ENCODE measurements around the gene TRIM13.
"Not testable (repeated sequence)": the region's sequence is repeated elsewhere in the genome, so short reads cannot be mapped to it uniquely, and the experiment has no call there.

Gene TRIM13

GRCh38 chr13:49996951-49997895, at the start of gene TRIM13:
TSS of gene TRIM13 (plus strand) at chr13:49997042. CDS start at chr13:50011941, 14,899 bp downstream.
- DNase-seq = peak; percentile 84

GRCh38 chr13:49948777-49949270, 48.0 kb upstream of the TRIM13 start:
- DNase-seq = not testable (repeated sequence)

DNA sequence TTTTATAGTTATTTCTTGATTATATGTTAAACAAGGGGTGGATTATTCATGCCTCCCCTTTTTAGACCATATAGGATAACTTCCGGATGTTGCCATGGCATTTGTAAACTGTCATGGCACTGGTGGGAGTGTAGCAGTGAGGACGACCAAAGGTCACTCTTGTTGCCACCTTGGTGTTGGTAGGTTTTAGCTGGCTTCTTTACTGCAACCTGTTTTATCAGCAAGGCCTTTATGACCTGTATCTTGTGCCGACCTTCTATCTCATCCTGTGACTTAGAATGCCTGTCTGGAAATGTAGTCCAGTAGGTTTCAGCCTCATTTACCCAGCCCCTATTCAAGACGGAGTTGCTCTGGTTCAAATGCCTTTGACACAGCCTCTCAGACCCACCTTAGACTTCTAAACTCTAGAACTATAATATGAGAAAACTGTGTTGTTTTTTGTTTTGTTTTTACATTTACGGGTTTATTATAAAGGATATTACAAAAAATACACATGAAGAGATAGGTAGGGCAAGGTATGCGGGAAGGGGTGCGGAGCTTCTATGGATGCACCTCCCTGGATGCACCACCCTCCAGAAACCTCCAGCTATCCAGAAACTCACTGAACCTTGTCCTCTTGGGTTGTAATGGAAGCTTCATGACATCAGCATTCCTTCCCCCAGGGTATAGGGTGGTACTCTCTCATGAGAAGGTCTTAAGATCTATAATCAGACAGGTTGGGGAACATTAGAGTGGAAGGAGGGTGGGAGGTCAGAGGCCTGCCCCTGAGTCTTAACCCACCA, 44.9 kb upstream of the TRIM13 start:
- no peak for DNase-seq

DNA sequence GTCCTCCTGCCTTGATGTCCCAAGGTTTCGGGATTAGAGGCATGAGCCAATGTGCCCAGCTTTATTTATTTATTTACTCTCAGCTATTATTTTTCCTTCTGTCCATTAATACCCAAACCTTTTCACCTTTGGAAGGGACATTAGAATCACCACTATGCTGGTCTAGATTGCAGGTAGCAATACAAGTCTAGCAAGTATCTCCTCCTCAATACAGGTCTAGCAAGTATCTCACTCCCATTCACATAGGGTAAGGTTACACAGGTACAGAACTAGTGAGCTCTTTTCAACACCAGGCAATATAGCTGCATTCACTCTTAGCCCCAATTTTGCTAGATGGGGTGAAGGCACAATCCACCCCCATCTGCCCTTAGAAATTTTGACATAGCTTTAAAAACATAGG, 43.3 kb upstream of the TRIM13 start:
- no peak for DNase-seq

- DNase-seq = no peak
Observed at GRCh38 chr13:49954674-49955455, 42.0 kb upstream of the TRIM13 start.

- no peak for DNase-seq
Observed at GRCh38 chr13:49956131-49956530, 40.7 kb upstream of the TRIM13 start.

GRCh38 chr13:49958321-49958720, 38.5 kb upstream of the TRIM13 start:
- no peak for DNase-seq

GRCh38 chr13:49967456-49967855, 29.4 kb upstream of the TRIM13 start:
- DNase-seq = no peak

- DNase-seq = no peak
Observed at GRCh38 chr13:49972709-49973108, 24.1 kb upstream of the TRIM13 start.

DNA sequence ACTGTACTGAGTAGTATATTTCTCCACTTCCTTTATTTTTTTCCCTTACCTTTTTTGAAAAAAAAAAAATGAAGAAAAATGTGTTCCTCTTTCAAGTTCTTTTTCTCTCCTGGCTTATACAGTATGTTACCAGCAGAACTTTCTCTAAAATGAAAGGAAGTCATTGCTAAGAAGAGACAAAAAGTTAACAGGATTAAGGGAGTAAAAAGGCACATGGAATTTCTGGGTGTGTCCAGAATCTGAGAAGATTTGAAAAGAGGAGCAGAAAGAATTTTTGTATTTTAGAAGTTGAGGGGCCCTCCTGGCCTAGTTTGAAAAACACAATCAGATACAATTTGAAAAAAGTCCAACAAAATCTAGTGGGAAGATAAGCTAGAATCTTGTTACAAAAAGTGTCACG, 21.0 kb upstream of the TRIM13 start:
- DNase-seq = no peak

GRCh38 chr13:49976314-49977258, 20.3 kb upstream of the TRIM13 start:
- DNase-seq = peak; percentile 78

- DNase-seq = no peak
Observed at GRCh38 chr13:49977992-49978391, 18.9 kb upstream of the TRIM13 start.

GRCh38 chr13:49980266-49980665, 16.6 kb upstream of the TRIM13 start:
- no peak for DNase-seq

GRCh38 chr13:49985129-49985528, 11.7 kb upstream of the TRIM13 start:
- DNase-seq = no peak

GRCh38 chr13:49986471-49986870, 10.4 kb upstream of the TRIM13 start:
- DNase-seq = no peak

DNA sequence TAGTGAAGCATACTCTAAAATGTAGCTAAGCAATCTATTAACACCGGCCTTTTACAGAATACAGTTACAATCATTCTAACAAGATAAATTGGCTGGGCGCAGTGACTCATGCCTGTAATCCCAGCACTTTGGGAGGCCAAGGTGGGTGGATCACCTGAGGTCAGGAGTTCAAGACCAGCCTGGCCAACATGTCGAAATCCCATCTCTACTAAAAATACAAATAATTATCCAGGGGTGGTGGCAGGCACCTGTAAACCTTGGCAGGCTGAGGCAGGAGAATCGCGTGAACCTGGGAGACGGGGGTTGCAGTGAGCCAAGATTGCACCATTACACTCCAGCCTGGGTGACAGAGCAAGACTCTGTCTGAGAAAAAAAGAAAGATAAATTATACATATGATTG, 6.2 kb upstream of the TRIM13 start:
- DNase-seq = not testable (repeated sequence)

GRCh38 chr13:49993111-49993510, 3.7 kb upstream of the TRIM13 start:
- no peak for DNase-seq

DNA sequence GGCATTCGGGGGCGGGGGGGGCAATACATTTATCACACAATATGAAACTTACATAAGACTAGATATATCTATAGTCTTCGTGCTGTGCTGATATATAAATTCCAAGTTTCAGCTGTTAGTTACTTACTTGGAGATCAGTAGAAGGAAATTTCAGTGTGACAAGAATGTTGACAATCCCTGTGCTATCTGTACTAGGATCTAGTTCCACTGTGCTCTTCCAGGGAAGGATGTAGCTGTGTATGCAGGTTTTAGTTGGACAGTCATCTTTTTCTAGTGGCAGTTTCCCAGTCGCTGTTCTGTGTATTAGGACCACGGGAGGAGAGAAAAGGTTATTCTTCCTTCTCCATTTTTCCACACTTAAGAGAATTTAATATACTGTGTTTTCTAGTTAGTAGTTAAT, 3.2 kb upstream of the TRIM13 start:
- DNase-seq = no peak

DNA sequence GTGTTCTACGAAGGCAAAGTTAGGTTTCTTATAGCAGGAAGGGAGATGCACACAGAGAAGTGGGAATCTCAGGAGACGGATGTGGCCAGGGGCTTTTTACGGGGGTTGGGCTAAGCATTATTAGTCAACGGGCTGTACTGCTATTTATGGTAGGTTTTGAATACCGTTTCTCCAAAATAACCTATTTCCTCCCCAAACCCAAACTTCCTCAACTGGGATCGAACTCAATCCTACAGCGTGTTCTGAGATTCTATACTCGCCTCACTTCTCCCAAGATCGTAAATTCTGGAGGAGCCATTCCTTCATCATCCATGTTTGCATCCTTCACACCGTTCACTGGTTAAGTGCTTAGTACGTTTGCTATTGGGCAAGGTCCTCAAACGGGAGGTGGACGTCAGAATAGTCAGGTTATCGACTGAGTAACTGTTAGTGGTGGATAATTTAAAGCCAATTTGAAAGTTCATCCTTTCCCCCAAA, 1.2 kb upstream of the TRIM13 start:
- peak; percentile 10 for DNase-seq

DNA sequence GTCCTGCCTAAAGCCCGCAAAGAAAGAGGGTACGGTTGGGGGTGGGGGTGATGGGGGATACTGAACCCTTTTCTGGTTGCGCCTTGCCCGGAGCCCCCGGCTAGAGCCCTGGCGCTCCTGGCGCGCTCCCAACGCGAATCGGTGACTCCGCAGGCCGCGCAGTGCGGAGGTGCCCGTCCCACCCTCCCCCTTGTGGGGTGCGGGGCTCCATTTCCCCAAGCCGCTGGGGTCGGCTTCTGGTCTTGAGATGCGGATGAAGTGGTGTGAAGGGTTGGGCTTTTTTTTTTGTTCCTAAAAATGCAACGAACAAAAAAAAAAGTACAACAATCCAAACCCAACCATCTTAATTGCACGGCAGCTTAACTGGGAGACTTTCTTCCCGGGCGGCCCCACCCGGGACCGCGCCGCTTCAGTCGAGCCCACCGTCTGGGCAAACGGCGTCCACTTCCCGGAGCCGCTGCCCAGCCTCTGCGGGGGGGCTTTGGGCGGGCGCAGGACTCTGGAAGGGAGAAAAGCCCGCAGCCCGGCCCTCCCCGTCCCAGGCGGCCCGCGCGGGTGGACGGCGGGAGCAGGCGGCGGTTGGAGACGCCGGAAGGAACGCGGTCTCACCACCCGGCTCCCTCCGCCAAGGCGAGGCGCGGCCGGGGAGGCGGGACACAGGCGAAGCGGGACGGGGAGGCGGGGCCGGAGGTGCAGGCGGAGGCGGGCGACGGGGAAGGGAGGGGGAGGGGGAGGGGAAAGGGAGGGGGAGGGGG, 504 bp upstream of the TRIM13 start:
- peak; percentile 89 for DNase-seq

GRCh38 chr13:49997955-49998354, 1.1 kb downstream of the TRIM13 start:
- no peak for DNase-seq

Data from CD4-positive, alpha-beta T cell treated with Interleukin-21 for 1 hour (primary cell).